Measurements from ENCODE around the gene SLC22A7. TPM values are rescaled to one million over a fixed set of nuclear protein-coding genes. Genes with fewer than 3 reads are reported as not detected.
A peak's percentile ranks its signal among the peaks of the same experiment; 100 is the strongest.

SLC22A7 gene
- total RNA-seq, 1 experiment from 2014 or later: not detected

DNA sequence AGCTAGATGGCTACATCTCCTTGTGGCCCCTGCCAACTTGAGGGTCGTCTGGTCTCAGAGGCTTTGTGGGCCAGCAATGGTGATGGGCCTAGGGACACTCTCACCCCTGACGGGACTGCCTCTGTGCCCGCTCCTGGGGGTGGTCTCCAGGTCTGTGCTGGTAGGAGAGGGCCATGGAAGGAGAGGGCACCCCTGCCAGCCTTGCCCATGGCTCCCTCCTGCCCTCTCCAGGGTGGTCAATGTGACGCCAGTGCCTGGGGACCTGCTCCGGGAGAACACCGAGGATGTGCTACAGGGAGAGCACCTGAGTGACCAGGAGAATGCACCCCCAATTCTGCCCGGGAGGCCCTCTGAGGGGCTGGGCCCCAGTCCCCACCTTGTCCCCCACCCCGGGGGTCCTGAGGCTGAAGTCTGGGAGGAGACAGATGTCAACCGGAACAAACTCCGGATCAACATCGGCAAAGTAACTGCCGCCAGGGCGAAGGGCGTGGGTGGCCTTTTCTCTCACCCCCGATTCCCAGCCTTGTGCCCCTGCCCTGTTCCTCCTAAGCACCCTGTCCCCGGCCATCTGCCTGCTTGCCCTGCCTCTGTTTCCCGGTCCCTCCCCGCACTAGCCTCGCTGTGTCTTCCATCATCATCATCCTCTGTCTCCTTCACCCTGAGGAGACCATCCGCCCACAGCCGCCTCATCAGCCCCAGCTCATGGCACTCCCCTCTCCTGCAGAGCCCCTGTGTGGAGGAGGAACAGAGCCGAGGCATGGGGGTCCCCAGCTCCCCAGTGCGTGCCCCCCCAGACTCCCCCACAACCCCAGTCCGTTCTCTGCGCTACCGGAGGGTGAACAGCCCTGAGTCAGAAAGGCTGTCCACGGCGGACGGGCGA, 39.0 kb upstream of the SLC22A7 start:
- no CpG with 5 or more reads among the region's 30 CpGs for WGBS (ENCODE audit: extremely low coverage, insufficient read length, low lambda C conversion rate)
- no peak for DNase-seq
- no peak overlapping the region for H4K5ac ChIP-seq (ENCODE audit: insufficient read length, low read depth, low read length)
- H3K27me3 ChIP-seq (ENCODE audit: insufficient read depth, low read length): no peaks in the 10 kb centered on the region
- no peak overlapping the region for H2AK5ac ChIP-seq (ENCODE audit: insufficient read length, low read length)
- H3K56ac ChIP-seq (ENCODE audit: insufficient read length, low read depth, low read length): no peak overlapping the region
- TF ChIP-seq, protein P1, sequence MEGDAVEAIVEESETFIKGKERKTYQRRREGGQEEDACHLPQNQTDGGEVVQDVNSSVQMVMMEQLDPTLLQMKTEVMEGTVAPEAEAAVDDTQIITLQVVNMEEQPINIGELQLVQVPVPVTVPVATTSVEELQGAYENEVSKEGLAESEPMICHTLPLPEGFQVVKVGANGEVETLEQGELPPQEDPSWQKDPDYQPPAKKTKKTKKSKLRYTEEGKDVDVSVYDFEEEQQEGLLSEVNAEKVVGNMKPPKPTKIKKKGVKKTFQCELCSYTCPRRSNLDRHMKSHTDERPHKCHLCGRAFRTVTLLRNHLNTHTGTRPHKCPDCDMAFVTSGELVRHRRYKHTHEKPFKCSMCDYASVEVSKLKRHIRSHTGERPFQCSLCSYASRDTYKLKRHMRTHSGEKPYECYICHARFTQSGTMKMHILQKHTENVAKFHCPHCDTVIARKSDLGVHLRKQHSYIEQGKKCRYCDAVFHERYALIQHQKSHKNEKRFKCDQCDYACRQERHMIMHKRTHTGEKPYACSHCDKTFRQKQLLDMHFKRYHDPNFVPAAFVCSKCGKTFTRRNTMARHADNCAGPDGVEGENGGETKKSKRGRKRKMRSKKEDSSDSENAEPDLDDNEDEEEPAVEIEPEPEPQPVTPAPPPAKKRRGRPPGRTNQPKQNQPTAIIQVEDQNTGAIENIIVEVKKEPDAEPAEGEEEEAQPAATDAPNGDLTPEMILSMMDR (conservative IDR thresholded peaks at IDR 0.05): no peak
- Mint-ChIP-seq H3K36me3 (ENCODE audit: insufficient read depth in 1 of 3, low read depth in 3 of 3) (no peaks in the 10 kb centered on the region; a peak in 1 of 7 replicates), H3K27ac (no peak overlapping the region; a peak in 1 of 7 replicates), H3K27me3 (ENCODE audit: low read depth) (no peaks in the 10 kb centered on the region; the same call in 1 of the 2 replicates), H3K4me1 (peaks cover 10 to 16% of the 10 kb centered on the region in 2 experiments), H3K4me3 (peak overlapping the region in 1 of 2 experiments; percentile 30; a peak in 2 of 5 replicates), H3K9me3 (no peaks in the 10 kb centered on the region; a peak in 1 of 5 replicates)
- no peaks in the 10 kb centered on the region for H3K79me2 ChIP-seq (ENCODE audit: insufficient read depth, low read length)
- no peak overlapping the region for H3K18ac ChIP-seq (ENCODE audit: insufficient read length, low read depth, low read length)
- H2BK12ac ChIP-seq (ENCODE audit: insufficient read length, low read depth, low read length): no peak overlapping the region
- no peaks in the 10 kb centered on the region for H3K4me1 ChIP-seq (ENCODE audit: insufficient read depth, low read length)
- H3K27ac ChIP-seq (ENCODE audit: insufficient read length, low read depth, low read length): no peak overlapping the region
- no peak overlapping the region for H2BK20ac ChIP-seq (ENCODE audit: low read depth, low read length, poor library complexity, severe bottlenecking)
- H3K23ac ChIP-seq (ENCODE audit: insufficient read length, low read depth, low read length): no peak overlapping the region
- H4K8ac ChIP-seq (replicated peaks; ENCODE audit: insufficient read length, low read depth, low read length): no peak overlapping the region
- no peaks in the 10 kb centered on the region for H3K79me1 ChIP-seq (ENCODE audit: insufficient read depth, low read depth, low read length, poor library complexity, severe bottlenecking)
- no peak overlapping the region for H3K4ac ChIP-seq (ENCODE audit: low read depth, low read length)
- no peaks in the 10 kb centered on the region for H4K20me1 ChIP-seq (ENCODE audit: control insufficient read depth, insufficient read depth, insufficient read length)
- H2AFZ ChIP-seq (ENCODE audit: low read length): no peak overlapping the region
- H3K9me3 ChIP-seq (ENCODE audit: control insufficient read depth, low read depth, low read length): no peaks in the 10 kb centered on the region
- H2BK5ac ChIP-seq (ENCODE audit: insufficient read length, low read length): no peak overlapping the region
- no peak overlapping the region for H3T11ph ChIP-seq (ENCODE audit: low read length)
- H3K9ac ChIP-seq (ENCODE audit: extremely low read depth, insufficient read length, low read length): no peak overlapping the region
- no peak overlapping the region for H3K4me2 ChIP-seq (ENCODE audit: insufficient read depth, insufficient read length, low read length)
- no peak overlapping the region for H2BK120ac ChIP-seq (ENCODE audit: low read depth, low read length, poor library complexity, severe bottlenecking)
- no peak overlapping the region for H2BK15ac ChIP-seq (ENCODE audit: low read depth, low read length)
- no peak overlapping the region; the same call in 1 of the 2 replicates for H3K14ac ChIP-seq (ENCODE audit: insufficient read depth, low read length)
- H4K91ac ChIP-seq (ENCODE audit: insufficient read length, low read depth, low read length): no peak overlapping the region
- H3K23me2 ChIP-seq (ENCODE audit: insufficient read length, low read depth, low read length, poor library complexity, severe bottlenecking): no peaks in the 10 kb centered on the region

Measured in H9 (cell line).